H54 (cell line): Measurements from ENCODE around the gene GCNT2.
"Not testable (repeated sequence)": the region's sequence is repeated elsewhere in the genome, so short reads cannot be mapped to it uniquely, and the experiment has no call there.

ENCODE experiments used
- DNase-seq: peaks from one replicate; pipeline ENCODE4 v3.0.0; 2011; ENCODE audit warnings: low spot score, mixed read lengths; ENCODE audit not compliant: insufficient read length
- FAIRE-seq: peaks from 3 replicates; lab custom pipeline; 2011; peaks lifted over from hg19 to GRCh38; lab: Jason Lieb, UNC
- POLR2A ChIP-seq: IDR thresholded peaks from 2 replicates; pipeline ENCODE4 v1.6.1; 2011; ENCODE audit warnings: low read depth, mild to moderate bottlenecking, low read length

GCNT2 gene

GRCh38 chr6:10612161-10612560, 91.0 kb downstream of the GCNT2 start:
- DNase-seq, result no peak
- no peak for FAIRE-seq
- TF ChIP-seq POLR2A, result no peak

GRCh38 chr6:10613077-10613476, 91.9 kb downstream of the GCNT2 start:
- DNase-seq (no peak), FAIRE-seq (no peak)
- TF ChIP-seq POLR2A, result no peak

GRCh38 chr6:10613723-10614122, 92.6 kb downstream of the GCNT2 start:
- TF ChIP-seq POLR2A, result no peak
- DNase-seq, result no peak
- FAIRE-seq, result no peak

GRCh38 chr6:10615675-10616074, 94.5 kb downstream of the GCNT2 start:
- DNase-seq, result no peak
- no peak for FAIRE-seq
- no peak for TF ChIP-seq POLR2A

- DNase-seq, FAIRE-seq: not testable (repeated sequence)
Observed at GRCh38 chr6:10616266-10616665, 95.1 kb downstream of the GCNT2 start.

- FAIRE-seq (no peak), DNase-seq (no peak)
- no peak for TF ChIP-seq POLR2A
Observed at GRCh38 chr6:10617008-10617696, 96.0 kb downstream of the GCNT2 start.

GRCh38 chr6:10618409-10618808, 97.3 kb downstream of the GCNT2 start:
- no peak for TF ChIP-seq POLR2A
- no peak for DNase-seq
- FAIRE-seq, result no peak

GRCh38 chr6:10621213-10621612, 100.1 kb downstream of the GCNT2 start:
- TF ChIP-seq POLR2A, result no peak
- DNase-seq (no peak), FAIRE-seq (no peak)

GRCh38 chr6:10621847-10622246, 100.7 kb downstream of the GCNT2 start:
- DNase-seq (no peak), FAIRE-seq (no peak)

GRCh38 chr6:10624836-10625235, 103.7 kb downstream of the GCNT2 start:
- FAIRE-seq (no peak), DNase-seq (no peak)

More at GRCh38 chr6:10621847-10622246, 100.7 kb downstream of the GCNT2 start:
- TF ChIP-seq POLR2A, result no peak

GRCh38 chr6:10626154-10626741, 105.1 kb downstream of the GCNT2 start:
- no peak for TF ChIP-seq POLR2A
- DNase-seq, result no peak
- FAIRE-seq, result no peak

More at GRCh38 chr6:10624836-10625235, 103.7 kb downstream of the GCNT2 start:
- no peak for TF ChIP-seq POLR2A

GRCh38 chr6:10627800-10628199, 106.6 kb downstream of the GCNT2 start:
- FAIRE-seq (no peak), DNase-seq (no peak)
- no peak for TF ChIP-seq POLR2A

- no peak for FAIRE-seq
- DNase-seq, result no peak
- no peak for TF ChIP-seq POLR2A
Observed at GRCh38 chr6:10630178-10630577, 109.0 kb downstream of the GCNT2 start.

GRCh38 chr6:10633216-10633615, 112.1 kb downstream of the GCNT2 start:
- FAIRE-seq (peak; percentile 99), DNase-seq (peak; percentile 85)
- no peak for TF ChIP-seq POLR2A

GRCh38 chr6:10640412-10640811, 119.3 kb downstream of the GCNT2 start:
- DNase-seq (no peak), FAIRE-seq (no peak)
- no peak for TF ChIP-seq POLR2A
